Stimulated activated CD4-positive, alpha-beta T cell treated with anti-CD3 and anti-CD28 coated beads, Interleukin-15, amount 100 ng/mL, for 48 hours (primary cell): Measurements from ENCODE around the gene CCN2.

Experiments
- DNase-seq, 2 donors: peaks; one replicate each; pipeline ENCODE4 v3.0.0-alpha.2; 2020; ENCODE audit warnings: low read depth in 2 of 2

The CCN2 gene

DNA sequence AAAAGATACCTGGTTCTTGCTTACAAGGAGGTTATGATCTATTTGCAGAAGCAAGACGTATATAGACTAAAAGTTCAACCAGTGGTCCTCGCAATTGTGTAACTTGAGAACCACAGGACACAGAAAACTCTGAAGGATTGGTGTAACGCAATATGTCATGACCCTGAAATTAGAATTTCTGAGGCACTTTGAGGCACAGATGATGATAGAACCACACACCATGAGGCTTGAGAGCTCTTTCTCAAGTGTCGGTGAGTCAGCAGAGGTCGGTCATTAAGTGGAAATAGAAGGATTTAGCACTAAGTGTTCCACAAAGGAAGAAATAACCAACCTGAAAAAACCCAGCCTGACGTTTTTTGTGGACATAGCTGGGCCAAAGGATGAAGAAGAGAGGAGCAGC, 15.3 kb upstream of the CCN2 start:
- DNase-seq, result no peak

DNA sequence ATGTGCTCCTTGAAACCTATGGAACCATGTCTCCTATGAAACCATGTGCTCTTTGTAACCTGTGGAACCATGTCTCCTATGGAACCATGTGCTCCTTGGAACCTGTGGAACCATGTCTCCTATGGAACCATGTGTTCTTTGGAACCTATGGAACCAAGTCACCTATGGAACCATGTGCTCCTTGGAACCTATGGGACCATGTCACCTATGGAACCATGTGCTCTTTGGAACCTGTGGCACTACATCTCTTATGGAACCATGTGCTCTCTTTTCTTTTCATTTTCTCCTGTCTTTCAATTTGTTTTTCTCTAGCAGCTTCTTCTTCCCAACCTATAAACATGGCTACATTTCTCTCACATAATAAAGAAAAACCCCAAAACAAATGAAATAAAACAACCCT, 11.9 kb upstream of the CCN2 start:
- no peak for DNase-seq

DNA sequence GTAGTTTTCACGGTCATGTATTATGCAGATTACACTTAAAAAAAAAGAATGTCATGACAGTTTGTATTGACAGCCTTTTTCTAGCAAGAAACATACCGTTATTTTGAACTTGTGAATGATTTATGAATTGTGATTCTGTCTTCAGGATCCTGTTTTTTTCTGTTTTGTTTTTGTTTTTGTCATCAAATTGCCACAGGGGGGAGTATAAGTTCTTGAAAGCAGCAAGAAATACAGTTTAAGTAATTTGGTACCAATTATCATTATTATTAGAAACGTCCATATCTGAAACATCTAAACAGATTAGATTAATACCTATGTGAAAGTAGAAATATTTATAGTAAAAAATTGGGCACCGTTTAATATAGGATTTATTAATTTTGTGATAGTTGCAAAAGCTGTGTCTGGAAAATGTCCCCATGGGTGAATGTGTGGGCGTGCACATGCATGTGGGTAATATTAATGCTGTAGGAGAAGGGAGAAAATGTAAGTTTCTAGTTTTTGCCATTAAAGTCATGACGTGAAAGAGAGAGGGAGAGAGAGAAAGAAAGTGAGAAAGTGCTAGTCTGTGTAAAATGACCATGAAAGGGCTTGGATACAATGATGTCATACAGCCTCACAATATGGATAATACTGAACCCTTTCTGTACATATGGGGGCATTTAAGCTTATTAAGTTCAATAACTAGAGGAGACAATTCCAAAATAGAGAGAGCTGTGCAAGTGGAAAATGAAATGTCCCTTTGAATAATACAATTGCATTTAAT, 9.4 kb upstream of the CCN2 start:
- DNase-seq, result no peak

DNA sequence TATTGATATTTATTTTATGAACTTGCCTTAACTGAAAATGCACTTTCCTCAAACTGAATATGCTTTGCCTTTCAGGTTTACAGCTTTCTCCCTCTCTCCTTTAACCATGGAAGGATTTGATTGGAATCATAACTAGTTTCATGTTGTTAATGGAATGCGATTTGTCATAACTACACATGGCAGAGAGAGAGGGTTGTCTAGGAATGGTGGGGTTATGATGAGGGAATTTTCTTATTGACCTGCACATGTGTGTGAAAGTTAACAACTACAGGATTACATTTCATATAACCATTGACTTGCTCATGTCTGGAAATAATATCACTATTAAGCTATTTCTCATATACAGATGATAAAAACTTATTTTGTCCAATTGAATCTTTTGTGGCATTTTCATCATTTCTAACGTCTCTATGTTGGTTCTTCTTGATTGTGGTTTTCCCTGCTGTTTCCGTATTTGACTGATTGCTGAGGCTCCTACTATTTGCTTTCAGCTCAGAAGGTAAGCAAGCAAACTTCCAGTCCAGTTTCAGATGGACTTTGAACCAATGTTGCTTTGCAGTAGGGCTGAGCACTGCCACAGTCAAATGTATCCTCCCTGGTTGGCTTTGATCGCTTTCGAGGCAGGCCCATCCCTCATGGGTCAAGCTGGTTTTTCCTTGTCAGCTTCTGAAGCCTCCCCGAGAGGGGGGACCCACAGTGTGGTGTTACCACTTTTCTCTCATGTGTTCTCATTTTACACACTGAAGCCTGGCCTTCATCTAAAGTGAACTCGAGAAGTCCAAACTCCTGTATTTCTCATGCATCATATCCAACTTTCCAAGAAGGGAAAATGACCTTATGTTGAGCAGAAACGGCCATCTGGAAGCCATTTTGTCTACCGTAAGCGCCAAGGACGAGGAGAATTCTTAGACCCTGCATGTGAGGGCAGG, 7.6 kb upstream of the CCN2 start:
- no peak for DNase-seq

DNA sequence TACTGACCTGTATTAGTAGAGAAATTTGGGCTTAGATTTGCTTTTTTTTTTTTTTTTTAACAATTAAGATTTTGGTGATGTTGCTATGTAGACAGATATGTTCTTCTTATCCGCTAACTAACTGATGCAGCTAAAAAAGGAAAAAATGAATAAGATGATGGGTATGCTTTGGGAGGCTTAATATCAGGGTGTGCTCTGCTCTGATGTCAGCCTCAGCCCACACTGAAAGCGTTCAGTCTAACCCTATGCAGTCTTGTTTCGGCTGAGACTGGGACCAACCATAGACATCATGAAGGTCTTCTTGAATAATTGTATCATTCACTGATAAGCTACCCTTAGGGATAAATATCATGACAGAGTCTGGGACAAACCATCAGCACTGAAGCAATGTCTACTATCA, 6.9 kb upstream of the CCN2 start:
- DNase-seq, result no peak

DNA sequence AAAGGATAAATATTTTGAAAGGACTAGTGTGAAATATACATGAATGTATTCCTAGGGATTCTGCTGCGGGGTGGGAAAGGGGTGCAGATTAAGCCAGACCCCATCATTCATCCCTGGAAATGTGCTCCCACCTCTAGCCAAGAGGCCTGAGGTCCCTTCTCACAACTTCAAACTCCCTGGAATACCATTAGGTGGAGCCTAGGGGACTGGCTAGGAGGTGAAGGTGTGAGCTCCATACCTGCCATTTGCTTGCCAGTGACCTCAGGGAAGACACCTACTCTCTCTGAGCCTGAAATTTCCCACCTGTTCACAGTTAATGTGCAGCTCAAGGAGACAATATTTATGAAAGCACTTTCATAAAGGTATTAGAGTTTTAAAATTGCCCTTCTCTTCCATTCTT, 4.7 kb upstream of the CCN2 start:
- no peak for DNase-seq

DNA sequence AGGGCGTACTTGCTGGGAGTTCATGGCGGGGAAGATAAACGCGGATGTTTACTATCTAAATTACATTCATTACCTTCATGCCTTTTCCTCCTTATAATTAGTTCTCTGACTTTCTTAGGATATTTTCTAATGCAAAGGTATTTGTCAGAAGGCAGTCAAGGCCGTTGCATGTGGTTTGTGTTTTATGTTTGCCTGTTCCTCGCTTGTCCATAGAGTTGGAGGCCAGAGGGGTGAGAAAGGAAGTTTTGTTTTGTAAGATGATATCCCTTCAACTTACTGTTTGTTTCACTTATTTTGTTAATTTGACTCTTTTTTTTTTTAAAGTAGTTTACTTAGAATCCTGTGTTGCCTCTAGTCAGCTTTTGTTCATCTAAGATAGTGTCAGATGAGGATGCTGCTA, 4.0 kb upstream of the CCN2 start:
- DNase-seq, result no peak

DNA sequence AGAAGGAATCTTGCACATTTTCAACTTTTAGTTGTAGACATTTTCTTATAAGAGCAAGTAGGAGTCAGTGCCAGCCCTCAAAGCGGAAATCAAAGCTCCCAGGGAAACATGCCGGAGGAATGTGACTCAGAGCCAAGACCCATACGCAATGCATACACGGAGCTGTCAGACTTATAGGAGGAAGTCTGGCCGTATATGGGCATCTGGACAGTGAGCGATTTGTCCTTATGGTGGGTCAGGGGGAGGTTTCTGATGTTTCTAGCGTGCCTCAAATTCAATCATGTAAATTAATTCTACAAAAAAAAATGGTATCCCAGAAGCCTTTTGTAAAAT, 3.6 kb upstream of the CCN2 start:
- no peak for DNase-seq

DNA sequence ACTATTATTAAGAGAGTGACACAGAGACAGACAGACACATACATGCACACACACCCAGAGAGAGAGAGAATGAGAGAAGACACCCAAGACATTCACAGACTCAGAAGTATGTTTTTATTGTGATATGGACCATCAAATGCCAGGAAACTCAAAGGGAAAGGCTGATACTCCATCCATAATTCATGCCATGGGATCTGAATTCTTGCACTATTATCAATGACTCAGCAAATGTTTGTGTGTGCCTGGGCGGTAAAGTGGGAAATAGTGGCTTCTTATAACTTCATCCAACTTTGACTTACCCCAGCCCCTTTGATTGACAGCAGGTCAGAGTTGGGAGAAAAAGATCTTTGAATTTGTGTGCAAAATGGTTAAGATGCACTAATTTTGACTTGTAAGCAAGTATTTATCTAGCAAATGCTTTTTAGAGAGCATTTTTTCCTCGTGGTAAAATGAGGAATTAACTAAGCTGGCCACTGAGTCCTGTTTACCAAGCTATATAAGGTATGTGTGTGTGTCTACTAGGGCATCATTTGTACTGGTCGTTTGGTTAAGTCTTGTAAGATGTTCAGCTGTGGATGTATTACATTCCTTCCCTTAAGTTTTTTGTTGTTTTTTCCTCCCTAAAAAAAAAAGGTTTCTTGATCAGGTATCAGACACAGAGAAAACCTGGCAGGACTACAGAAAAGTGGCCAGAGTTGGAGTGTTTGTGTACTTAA, 3.0 kb upstream of the CCN2 start:
- no peak for DNase-seq

DNA sequence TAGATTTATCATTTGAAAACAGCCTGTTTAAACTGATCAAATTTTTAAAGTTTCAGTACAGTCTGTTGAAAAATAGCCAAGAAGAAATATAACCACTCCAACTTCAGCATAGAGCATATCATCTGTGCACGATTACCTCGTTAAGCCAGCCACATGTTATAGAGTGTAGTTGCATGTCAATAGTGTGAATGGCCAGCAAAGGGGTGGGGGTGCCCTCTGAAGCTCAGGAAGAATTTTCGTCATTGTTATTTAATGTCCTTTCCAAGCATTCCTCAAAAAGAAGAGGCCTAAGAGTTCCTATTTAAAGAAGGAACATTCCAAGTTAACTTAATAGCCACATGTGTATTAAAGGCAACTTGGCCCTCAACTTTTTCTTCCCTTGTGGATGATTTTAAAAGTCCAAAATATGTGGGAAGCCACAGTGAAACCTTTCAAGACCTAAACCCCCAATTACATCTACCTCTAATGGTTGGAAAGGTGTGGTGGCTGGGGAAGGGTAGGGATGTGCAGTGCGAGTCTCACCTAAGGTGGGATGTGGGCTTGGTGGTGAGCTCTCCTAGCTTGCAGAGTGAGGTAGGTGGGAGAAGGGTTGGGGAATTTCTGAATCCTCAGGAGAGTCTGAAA, 1.8 kb upstream of the CCN2 start:
- no peak for DNase-seq

DNA sequence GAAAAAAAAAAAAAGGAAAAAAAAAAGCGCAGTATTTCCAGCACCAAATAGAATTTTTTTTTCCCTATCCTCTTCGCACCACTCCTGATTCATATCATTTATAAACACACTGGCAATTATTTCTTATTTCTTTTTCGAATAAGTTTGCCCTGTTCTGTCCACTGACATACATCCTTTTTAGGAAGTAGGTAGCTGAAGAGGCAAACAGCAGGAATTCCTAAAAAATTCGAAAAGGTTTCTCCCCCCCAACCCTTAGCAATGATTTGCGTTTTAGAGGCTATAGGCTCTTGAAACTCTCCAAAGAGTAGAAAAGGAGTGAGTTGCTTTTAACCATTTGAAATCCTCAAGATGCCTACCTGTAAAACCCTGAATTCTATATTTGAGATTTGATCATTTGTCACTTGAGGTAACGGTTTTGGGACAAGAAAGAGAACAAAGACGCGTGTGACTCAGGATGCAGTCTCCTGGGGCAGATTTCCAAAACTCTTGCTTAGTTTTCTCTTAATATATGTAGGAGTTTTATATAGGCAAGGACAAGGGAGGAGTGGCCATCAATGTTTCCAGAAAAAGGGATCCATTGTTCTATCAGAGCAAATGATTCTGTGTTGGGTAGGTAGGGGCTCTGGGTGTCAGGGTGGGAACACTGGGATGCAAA, 531 bp upstream of the CCN2 start:
- no peak for DNase-seq

DNA sequence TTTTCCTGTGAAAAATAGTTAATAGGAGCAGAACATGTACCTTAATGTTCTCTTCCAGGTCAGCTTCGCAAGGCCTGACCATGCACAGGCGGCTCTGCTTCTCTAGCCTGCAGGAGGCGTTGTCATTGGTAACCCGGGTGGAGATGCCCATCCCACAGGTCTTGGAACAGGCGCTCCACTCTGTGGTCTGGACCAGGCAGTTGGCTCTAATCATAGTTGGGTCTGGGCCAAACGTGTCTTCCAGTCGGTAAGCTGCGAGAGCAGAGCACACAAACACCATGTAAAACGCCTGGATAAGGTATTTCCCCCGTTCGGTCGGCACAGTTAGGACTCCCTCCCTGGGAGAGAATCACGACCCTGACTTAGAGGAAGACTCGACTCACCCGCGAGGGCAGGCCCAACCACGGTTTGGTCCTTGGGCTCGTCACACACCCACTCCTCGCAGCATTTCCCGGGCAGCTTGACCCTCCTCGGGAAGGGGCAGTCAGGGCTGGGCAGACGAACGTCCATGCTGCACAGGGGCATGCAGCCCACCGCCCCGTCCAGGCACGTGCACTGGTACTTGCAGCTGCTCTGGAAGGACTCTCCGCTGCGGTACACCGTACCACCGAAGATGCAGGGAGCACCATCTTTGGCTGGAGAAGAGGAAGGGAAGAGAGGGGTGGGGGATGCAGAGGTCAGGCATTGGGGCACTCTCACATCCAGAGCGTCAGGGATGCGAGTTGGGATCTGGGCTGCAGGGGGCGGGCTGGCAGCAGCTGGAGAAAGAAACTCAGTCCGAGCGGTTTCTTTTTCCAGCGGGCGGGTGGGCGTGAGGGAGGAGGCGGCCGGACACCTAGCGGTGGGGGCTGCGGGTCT, 1.0 kb downstream of the CCN2 start:
- no peak for DNase-seq

DNA sequence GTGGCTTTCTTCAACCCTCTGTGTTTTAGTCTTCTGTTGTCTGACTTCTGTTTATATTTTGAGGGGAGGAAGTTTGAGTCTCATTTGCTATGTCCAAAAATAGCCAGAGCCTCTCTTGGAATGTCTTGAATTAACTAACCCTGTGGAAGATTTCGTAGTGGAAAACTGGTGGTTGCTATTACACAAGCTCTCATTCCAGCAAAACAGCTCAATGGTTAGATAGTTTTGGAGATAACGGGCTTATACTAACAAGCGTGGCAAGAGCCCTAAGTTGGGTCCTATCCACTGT, 1.6 kb downstream of the CCN2 start:
- no peak for DNase-seq

DNA sequence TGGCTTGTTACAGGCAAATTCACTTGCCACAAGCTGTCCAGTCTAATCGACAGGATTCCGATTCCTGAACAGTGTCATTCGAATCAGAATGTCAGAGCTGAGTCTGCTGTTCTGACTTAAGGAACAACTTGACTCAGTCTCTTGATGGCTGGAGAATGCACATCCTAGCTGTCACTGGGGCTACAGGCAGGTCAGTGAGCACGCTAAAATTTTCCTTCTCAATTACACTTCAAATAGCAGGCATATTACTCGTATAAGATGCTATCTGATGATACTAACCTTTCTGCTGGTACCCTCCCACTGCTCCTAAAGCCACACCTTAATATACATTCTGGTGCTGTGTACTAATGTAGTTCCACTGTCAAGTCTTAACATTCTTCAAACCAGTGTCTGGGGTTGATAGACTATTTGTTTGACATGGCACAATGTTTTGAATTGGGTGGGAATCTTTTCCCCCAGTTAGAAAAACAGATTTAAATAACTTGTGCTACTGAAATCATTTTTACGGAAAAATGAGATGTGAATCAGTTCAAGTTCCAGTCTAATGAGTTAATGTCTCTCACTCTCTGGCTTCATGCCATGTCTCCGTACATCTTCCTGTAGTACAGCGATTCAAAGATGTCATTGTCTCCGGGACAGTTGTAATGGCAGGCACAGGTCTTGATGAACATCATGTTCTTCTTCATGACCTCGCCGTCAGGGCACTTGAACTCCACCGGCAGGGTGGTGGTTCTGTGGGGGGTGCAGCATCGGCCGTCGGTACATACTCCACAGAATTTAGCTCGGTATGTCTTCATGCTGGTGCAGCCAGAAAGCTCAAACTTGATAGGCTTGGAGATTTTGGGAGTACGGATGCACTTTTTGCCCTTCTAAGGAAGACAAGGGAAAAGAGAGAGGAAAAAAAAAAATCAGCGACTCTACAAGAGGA, 2.2 kb downstream of the CCN2 start:
- no peak for DNase-seq

DNA sequence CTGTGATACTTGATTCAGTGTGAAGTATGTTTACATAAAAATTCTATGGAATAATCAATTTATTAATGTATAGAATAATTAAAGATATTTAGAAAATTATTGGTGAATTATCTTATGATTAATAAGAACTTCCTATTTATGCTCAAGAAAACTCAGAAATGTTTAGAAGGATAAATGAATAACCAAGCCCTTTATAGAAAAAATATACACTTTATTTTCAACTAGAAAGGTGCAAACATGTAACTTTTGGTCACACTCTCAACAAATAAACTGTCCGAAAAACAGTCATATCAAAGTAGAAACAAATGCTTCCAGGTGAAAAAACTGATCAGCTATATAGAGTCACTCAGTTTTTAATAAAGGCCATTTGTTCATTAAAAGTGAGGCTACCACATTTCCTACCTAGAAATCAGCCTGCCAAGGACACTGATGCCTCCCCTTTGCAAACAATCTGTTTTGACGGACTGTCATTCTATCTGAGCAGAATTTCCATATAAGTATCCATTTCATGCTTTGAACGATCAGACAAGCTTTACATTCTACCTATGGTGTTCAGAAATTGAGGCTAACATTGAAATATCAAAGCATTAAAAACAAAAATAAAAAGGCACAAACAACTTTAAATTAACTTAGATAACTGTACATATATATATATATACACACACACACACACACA, 3.0 kb downstream of the CCN2 start:
- DNase-seq, result no peak

DNA sequence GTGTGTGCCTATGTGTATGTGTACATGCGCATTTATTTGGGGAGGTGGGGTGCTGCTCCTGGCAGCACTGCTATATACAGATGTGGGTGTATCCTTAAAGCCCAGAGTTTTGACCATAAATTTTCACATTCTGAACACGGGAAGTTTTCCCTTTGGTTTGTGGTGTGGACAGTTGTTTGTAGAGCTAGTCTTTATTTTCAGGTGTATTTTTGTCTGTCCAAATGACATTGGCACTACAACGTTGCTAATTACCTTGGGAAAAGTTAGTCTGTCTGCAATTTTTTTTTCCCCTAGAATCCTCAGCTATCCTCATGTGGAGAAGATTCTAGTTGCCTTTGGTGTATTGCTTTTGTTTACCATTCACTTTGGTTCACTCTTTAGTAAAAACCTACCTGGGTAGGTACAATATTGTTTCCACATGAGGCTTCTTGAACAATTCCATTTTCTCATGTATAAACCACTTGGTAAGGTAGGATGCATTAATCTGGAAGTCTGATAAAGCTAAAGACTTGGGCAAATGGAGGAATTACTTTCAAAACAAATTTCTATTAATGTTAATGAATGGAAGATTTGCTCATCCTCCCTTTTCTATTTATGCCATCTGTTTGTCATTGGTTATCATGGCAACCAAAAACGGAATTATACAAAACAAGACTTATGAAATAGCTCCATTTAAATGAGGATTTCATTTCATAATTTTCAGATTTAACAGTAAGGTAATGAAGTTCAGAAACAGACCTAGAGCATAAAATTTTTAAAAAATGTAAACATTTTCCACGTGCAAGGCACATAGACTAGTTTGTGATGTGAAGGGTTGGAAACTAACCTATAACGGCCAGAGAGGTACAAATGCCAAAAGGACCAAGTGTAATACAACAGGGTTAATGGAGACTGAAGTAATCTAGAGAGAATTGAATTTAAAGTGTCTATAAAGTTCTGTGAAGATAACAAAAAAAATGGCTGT, 3.9 kb downstream of the CCN2 start:
- no peak for DNase-seq

DNA sequence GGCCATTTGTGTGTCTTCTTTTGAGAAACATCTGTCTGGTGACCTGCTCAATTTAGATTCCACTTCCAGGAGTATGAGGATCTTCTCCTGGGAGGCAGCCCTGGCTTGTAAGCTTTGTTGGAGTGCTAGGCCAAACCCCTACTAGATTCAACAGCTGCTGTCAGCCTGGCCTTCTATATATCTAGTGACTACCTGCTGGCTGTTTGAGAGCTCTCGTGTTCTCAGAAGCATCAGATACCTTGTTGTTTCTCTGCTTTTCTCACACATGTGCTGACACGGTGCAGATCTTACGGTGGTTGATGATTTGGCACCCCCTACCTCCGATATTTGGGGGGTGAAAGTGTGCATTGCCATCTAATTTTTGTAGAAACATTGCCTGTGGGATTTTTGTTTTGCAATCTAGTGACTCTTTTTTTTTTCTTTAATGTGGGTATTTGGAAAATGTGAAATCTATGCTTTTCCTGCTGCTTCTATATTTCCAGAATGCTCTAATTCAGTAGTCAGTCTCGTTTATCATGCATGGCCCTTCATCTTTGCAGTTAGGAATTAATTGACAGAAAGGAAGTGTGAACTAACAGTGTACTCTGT, 4.7 kb downstream of the CCN2 start:
- no peak for DNase-seq

DNA sequence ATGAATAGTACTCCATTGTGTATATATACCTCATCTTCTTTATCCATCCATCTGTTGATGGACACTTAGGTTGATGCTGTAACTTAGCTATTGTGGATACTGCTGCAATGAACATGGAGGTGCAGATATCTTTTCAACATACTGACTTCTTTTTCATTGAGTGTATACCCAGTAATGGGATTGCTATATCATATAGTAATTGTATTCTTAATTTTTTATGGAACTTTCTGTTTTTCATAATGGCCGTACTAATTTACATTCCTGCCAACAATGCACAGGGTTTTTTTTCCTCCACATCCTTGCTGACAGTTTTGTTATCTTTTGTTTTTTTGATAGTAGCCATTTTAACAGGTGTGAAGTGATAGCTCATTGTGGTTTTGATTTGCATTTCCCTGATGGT, 5.2 kb downstream of the CCN2 start:
- DNase-seq, result no peak
